ENCODE results near the gene GARNL3. TPM values are rescaled to one million over a fixed set of nuclear protein-coding genes. Genes with fewer than 3 reads are reported as not detected.

The GARNL3 gene
- total and polyA plus RNA-seq, 2 of the 13 experiments (the other 11 are each of a cell fraction or from before 2014, with no cell fraction given): 3.9 to 11.0 TPM

GRCh38 chr9:127388856-127389238 is 124.3 kb downstream of the GARNL3 start (continued):
- TF ChIP-seq RNF2 (conservative IDR thresholded peaks at IDR 0.05; ENCODE audit: low read depth) (no peak), JDP2 (CRISPR knock-in tag; IDR thresholded peaks at IDR 0.05; ENCODE audit: borderline replicate concordance) (no peak), SIN3A (IDR thresholded peaks at IDR 0.05; ENCODE audit: borderline replicate concordance, low read depth, low read length) (0 out of 2 replicates have a peak, but pooled peaks have one; percentile 7), PATZ1 (CRISPR knock-in tag; IDR thresholded peaks at IDR 0.05) (0 out of 2 replicates have a peak, but pooled peaks have one; percentile 21), ZNF644 (CRISPR knock-in tag; IDR thresholded peaks at IDR 0.05; ENCODE audit: low read depth) (peak; percentile 18; the same call in 1 of the 2 replicates), RELA (CRISPR knock-in tag; IDR thresholded peaks at IDR 0.05) (no peak), ZFP90 (CRISPR knock-in tag; IDR thresholded peaks at IDR 0.05; ENCODE audit: borderline replicate concordance) (0 out of 2 replicates have a peak, but pooled peaks have one; percentile 13), ZC3H4 (CRISPR knock-in tag; IDR thresholded peaks at IDR 0.05; ENCODE audit: borderline replicate concordance) (peak; percentile 70; the same call in 1 of the 2 replicates), GFI1 (CRISPR knock-in tag; IDR thresholded peaks at IDR 0.05; ENCODE audit: borderline replicate concordance) (peak; percentile 28; the same call in 1 of the 2 replicates), ZNF629 (CRISPR knock-in tag; conservative IDR thresholded peaks at IDR 0.05) (no peak), EP300 (IDR thresholded peaks at IDR 0.05; ENCODE audit: low read depth in 2 of 2, low read length in 2 of 2) (peak in 1 of 2 experiments; percentile 39; a peak in 1 of 4 replicates), EP300 (CRISPR knock-in tag; IDR thresholded peaks at IDR 0.05; ENCODE audit: borderline replicate concordance) (no peak), FLYWCH1 (CRISPR knock-in tag; IDR thresholded peaks at IDR 0.05) (no peak), ZNF687 (CRISPR knock-in tag; IDR thresholded peaks at IDR 0.05) (no peak)
- TF ChIP-seq, protein P1, sequence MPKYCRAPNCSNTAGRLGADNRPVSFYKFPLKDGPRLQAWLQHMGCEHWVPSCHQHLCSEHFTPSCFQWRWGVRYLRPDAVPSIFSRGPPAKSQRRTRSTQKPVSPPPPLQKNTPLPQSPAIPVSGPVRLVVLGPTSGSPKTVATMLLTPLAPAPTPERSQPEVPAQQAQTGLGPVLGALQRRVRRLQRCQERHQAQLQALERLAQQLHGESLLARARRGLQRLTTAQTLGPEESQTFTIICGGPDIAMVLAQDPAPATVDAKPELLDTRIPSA (CRISPR knock-in tag; IDR thresholded peaks at IDR 0.05; ENCODE audit: borderline replicate concordance): no peak
- TF ChIP-seq, protein P2, sequence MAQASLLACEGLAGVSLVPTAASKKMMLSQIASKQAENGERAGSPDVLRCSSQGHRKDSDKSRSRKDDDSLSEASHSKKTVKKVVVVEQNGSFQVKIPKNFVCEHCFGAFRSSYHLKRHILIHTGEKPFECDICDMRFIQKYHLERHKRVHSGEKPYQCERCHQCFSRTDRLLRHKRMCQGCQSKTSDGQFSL (CRISPR knock-in tag; IDR thresholded peaks at IDR 0.05): no peak
- TF ChIP-seq, protein P3, sequence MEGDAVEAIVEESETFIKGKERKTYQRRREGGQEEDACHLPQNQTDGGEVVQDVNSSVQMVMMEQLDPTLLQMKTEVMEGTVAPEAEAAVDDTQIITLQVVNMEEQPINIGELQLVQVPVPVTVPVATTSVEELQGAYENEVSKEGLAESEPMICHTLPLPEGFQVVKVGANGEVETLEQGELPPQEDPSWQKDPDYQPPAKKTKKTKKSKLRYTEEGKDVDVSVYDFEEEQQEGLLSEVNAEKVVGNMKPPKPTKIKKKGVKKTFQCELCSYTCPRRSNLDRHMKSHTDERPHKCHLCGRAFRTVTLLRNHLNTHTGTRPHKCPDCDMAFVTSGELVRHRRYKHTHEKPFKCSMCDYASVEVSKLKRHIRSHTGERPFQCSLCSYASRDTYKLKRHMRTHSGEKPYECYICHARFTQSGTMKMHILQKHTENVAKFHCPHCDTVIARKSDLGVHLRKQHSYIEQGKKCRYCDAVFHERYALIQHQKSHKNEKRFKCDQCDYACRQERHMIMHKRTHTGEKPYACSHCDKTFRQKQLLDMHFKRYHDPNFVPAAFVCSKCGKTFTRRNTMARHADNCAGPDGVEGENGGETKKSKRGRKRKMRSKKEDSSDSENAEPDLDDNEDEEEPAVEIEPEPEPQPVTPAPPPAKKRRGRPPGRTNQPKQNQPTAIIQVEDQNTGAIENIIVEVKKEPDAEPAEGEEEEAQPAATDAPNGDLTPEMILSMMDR (CRISPR knock-in tag; IDR thresholded peaks at IDR 0.05): no peak
